GM19193 (cell line): ENCODE results near the gene EBF3.

Experiments used
- POLR2A ChIP-seq: IDR thresholded peaks from 4 replicates; pipeline ENCODE4 v1.6.1; 2011; ENCODE audit not compliant: insufficient read depth, insufficient read length; ENCODE audit errors: extremely low read depth

Gene EBF3

DNA sequence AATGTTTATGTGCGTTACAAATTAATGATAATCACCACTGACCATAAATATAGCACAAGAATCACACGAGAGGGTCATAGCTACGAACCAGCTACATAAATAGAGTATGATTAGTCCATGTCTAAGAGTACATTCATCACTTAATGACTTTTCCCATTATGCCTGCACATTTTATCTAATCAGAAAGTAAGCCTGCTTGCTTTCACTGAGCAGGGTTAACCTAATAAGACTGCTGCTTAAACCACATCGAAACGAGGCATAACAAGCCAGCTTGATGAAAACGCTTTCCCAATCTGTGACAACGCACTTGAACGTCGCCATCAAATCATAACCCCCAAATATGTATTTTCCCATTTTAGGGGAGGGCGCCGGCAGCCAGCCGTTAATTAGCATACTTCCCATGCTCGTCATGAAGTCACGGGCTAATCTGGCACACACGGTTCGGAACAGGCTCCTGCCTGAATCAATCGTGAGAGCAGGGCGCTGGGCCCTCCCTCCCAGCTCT is 71.5 kb downstream of the EBF3 start:
- no peak for TF ChIP-seq POLR2A

DNA sequence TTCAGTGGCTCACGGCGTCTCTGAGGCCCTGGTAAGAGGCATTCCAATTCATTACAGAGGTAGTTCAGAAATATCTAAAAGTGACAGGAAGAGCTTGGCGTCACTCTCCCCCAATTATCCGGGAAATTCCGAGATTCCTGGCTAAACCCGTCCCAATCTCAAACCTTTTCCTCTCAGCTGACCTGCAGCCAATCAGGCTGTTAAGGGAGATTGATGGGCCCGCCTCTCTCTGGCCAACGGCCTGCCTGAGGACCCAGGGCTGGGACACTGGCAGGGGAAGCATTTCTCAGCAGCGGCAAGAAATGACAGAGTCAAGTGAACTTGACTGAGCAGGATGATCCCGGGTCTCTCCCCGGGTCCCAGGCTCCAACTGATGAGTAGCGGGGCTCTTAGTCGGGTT is 72.3 kb downstream of the EBF3 start:
- TF ChIP-seq POLR2A: no peak

DNA sequence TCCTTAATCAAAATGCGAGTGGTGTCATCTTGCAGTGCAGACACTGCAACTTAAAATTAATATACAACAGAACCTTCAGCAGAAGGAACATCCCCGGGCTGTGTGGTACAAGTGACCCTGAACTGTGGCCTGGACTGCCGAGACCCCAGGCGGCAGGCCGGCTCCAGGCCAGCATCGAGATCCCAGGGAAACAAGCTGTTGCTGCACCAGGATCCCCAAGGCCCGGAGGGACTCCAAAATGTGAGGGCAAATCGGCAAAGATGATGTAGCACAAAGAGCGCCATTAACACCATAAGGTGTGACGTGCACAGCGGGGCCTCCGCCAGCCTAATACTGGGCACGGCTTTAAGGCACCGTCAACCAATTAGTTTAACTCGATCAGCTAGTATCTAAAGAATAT is 73.9 kb downstream of the EBF3 start:
- TF ChIP-seq POLR2A: no peak

DNA sequence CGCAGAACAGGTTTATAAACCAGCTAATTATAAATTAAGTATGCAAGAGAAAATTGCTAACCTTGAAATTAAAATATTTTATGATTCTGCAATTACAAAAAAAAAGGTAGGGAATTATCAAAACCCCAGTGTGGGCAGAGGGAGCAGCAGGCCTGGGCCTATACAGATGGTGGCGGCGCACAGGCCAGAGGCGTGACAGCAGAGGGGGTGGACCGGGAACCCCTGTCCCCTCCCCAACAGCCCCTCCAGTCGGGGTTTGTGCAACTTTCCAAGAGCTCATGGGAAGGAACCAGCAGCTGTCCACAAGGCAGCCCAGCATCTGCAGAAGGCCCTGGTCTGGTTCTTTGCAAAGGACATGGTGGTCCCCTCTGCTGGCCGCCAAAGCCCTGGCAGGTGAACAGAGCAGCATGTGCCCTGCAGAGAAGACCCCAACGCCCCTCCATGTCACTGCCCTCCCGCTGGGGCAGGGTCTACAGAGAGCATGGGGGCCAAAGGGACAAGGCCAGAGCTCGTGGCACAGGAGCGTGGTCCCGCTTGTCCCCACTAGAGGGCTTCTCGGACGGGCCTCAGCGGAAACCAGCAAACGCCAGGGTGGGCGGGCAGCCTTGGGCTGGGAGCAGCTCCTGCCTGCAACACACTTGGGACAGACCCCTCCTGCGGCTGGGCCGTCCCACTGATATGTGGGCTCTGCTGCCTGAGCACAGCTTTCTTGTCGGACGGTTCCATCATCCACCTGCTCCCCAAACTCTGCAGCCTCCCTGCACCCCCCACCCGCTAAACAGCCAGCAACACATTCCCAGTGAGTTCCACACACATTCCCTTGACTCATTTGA is 75.1 kb downstream of the EBF3 start:
- TF ChIP-seq POLR2A: no peak

DNA sequence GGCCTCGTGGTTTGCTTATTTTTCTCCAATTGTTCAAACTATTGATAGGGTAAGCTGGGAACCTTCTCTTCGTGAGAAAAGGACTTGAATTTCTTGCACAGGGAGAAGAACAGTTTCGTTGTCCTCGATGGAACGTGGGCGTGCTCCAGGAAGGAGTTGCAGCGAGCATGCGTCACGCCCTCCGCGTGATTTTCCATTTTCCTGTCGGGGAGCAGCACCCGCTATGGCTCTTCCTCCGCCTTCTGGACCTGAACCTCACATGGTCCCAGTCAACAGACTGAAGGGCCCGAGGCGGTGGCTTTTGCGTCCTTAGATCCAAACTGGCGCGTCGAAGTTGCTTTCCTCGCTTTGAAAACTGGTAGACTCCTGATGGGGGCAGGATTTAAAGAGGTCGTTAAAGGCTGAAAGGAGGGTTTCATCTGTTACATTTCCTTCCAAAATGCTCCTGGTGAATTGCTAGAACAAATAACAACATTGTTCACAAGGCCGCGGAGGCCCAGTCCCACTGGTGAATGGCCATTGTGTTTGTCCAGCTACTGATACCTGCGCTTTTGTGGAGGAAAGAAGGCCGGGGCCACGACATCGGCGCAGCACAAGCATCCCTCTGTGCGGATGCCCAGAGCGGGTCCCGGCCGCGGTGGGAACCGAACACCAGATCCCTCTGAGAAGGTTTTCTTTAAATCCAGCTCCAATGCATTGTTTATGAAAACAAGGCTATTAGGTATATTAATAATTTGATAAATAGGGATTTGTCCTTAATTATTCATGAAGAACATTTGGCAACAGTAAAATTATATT is 75.9 kb downstream of the EBF3 start:
- no peak for TF ChIP-seq POLR2A

DNA sequence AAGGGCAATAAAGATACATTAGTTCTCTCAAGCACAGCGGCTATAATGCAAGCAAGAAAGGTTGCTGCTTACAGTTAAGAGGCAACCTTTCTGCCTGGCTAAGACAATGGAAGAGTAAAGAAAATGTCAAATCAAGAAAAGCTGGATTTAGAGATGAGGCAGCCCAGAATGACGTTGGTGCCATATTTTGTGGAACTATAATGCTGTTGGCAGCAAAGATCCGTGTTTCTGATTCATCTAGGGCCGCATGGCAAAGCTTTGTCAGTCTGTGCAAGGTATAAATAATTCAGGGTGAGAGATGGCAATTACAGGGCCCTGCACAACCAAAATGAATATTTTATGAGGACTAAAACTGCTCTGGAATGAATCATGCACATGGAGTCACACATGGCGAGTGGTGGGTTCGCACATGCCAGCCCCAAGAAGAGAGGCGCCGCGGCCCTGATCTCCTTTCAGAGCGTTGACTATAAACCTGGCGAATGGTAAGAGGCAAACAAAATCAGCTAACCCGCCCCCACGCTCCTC is 76.6 kb downstream of the EBF3 start:
- TF ChIP-seq POLR2A: no peak

DNA sequence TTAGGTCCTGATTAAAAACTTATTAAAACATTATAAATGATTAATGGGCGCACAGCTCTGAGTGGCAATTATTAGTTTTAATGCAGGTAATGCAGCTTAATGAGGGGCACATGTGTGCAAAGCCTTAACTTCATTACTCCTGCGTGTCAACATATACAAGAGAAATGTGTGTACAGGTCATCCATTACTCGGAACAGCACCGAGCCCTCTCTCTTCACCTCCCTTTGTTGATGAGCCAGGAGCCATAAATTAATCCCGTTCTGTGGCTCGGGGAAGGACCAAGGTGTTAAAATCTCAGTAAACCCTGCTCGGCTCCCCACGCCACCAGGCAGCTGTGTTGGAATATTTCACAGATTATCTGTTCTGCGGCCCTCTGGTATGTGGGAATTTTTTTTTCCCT is 77.8 kb downstream of the EBF3 start:
- no peak for TF ChIP-seq POLR2A

DNA sequence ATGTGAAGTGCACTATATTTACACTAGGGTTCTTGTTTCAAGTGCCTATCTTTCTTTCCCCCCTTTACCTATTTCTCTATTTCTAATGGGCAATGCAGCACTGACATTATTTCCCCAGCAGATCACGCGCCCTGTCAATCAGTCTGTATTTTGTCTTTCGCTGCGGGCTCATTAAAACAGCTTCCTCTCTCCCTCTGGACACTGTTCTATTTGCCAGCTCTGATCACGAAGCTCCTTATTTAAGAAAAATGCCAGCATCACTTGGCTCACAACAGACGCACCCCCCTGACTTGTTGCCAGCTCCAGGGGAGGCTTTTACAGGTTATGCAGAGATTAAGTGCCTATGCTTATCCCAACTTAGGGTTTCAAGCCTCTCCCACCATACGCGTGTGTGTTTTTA is 78.5 kb downstream of the EBF3 start:
- no peak for TF ChIP-seq POLR2A

DNA sequence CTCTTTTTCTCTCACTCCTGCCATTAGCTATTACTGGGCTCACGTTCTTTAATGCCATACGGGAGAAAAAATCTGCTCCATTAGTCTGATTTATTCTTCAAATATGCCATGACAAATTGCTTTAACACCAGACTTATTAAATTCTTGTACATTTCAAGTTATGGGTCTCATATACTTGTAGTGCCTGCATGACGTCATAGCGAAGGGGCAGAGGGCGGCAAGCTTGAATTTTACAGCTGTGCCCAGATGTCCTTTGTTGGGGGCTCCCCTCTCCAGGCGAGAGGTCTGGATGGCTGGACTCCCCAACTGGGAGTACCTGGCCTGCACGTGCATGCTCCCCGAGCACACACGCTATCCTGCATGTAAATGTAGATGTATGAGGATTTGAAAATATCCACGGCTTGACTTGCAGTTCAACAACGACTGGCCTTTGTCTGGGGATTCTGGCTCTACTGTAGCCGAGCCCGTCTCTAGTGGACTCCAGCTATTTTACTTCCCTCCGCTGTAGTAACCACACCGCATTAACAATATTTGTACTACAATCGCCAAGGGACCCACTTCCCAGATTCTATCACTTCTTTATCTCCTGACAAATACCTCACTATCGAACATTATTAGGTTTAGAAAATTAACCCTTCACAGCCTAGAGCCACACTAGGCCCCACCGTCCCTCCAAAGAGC is 79.5 kb downstream of the EBF3 start:
- no peak for TF ChIP-seq POLR2A

DNA sequence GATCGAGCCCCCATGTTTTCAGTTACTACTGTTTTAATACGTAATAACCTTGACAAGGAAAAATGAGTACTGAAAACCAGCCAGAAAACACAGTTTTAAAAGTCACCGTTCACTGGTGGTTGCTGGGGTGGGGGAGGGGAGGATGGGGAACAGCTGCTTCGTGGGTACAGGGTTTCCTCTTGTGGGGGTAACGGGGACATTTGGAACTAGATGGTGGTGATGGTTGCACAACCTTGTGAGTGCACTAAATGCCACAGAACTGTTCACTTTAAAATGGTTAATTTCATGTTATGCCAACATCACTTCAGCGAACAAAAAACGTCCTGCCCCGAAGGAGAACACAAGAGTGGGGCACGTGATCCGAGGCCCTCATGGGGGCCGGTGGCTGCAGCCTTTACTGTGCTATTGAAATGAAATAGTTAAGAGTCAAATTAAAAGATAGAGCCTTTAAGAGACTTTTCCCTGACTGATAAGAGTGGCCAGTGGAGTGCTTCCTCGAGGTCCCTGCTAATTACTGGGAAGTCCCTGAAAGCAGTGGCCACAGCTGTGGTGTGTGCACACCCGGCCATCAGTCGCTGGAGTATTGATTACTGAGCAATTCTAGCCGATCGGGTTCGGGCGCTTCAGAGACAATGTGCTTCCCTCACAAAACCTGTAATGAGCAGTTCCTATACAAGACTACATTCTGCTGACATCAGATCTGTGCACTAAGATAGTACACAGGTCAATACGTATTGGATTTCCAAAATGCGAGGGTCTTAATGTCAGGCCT is 80.3 kb downstream of the EBF3 start:
- TF ChIP-seq POLR2A: no peak

DNA sequence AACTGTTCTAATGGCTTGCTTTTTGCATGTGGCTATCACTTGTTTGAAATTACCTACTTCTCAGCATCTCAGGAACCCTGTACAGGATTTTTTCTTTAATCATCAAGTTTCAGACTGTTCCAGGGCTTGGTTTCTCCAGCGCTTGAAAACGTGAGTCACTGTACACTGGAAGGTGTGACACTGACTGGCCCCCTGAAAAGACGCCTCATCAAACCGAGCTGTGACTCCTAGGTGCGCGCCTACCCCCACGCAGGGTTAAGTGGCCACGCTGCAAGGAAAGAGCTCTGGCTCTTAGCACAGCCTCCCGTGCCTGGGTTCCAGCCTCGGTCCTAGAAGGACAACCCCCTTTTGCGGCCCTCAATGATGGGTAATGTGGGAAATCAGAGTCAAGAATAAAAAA is 81.0 kb downstream of the EBF3 start:
- TF ChIP-seq POLR2A: no peak

DNA sequence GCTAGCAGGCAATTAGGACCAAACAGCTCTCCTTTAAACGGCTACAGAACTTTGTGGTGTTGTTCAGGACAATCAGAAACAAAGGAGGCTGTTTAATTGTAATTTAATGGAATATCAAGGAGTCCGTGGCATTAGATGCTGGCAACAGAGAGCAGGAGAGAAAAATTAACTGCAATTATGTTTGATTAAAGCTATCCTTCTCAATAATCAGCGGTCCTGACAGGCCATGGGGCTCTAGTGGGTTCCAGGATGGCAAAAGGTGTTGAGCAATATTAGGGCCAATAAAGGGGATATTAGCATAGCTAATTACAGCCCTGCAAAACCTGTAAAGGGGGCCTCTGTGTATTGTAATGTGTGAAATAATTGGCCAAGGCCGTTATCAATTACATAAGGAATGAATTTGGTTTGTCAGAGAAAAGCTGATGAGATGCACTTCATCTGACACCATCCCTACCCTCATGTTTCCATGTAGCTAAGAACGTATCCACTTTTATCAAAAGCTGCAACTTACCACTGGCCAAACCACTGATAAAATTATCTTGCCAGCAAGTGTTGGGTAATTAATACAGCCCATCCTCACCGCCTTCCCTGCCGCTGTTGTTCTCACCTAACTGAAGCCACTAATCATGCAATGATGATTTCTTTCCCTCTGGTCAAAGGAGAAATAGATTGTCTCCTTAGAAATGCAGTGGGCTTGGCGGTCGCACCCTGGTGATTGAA is 81.6 kb downstream of the EBF3 start:
- no peak for TF ChIP-seq POLR2A

DNA sequence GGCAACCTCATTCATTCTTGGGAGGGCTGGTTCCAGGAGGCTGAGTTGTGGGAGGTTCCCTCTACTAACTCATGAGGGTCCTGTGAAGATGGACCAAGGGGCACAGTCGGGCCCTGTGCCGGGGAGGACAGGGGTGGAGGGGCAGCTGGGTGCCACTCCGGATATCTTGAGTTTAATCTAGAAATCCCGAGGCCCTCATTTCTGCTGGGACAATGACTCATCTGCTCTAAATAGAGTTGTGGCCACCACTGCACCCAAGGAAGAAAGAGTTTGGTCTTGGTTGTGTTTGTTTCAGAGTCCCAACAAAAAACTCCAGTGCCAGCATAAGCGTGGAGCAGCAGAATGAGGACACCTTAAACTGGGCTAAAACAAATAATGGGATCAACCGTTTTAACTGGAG is 82.4 kb downstream of the EBF3 start:
- TF ChIP-seq POLR2A: no peak

DNA sequence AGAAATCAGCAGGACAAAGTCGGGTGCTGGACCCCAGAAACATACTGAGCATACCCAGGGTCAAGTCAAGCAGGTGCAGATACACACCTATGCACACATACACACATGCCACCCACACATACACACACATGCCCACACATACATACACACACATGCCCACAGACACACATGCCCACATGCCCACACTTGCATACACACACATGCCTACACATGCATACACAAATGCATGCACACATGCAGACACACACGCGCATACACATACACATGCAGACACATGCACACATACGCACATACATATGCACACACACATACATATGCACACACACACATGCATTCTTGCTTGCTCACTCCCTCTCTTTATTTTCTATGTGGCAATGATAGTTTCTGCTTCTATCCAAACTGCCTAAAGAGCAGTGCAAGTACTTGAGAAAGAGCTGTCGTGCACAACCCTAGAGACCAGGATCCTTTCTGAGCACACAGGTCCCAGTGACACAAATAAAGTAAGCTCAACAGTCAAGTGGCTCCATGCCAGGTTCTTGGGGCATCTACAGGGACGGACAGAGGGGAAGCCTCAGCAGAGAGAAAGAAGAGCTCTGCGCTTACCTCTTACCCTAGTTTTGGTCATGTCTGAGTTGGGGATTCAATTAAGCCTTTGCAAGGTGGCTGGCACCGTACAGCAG is 83.7 kb downstream of the EBF3 start:
- TF ChIP-seq POLR2A: no peak

DNA sequence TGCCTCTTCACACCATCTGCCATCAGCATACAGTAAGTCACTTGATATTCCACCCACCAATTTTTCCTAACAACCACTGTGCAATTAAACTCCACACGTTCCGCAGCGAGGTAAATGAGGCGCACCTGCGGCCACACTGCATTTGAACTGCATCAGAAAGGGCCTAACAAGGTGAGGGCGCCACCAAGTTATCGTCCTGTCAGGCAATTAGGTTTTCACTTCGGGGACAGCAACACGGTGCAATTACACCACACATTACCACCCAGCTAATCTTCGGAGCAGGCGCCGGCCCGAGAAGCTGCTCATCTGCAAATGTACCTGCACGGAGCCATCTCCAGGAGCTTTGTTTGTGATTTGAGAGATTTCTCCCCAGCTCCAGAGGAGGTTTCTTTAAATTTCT is 84.4 kb downstream of the EBF3 start:
- TF ChIP-seq POLR2A: no peak
